OCI-LY1 (cell line): ENCODE results near the gene TGFBRAP1.

ENCODE experiments used
- H2AFZ ChIP-seq: fragments of 200-600 bp; sonication (generic), shearing (Covaris generic); 2 replicates; pipeline ENCODE4 v1.6.0; 2014; ENCODE audit warnings: antibody characterized with exemption, mild to moderate bottlenecking, low read length
- H3F3A ChIP-seq: fragments of 200-600 bp; sonication (generic), shearing (Covaris generic); 2 replicates; pipeline ENCODE4 v1.6.0; 2014; ENCODE audit warnings: mild to moderate bottlenecking, antibody characterized with exemption, low read length, moderate library complexity; ENCODE audit not compliant: insufficient read depth
- H3K27ac ChIP-seq: fragments of 200-600 bp; sonication (generic); 2 replicates; pipeline ENCODE4 v1.5.1; 2014; ENCODE audit warnings: low read length, mixed run types, mild to moderate bottlenecking, low read depth; ENCODE audit not compliant: poor library complexity, severe bottlenecking
- H3K27me3 ChIP-seq: fragments of 200-600 bp; sonication (generic); 2 replicates; pipeline ENCODE4 v1.6.0; 2014; ENCODE audit warnings: antibody characterized with exemption, mild to moderate bottlenecking, low read length, moderate library complexity; ENCODE audit not compliant: insufficient read depth
- H3K36me3 ChIP-seq: fragments of 200-600 bp; sonication (generic); 2 replicates; pipeline ENCODE4 v1.6.1; 2014; ENCODE audit warnings: mild to moderate bottlenecking, antibody characterized with exemption, low read length, moderate library complexity, mixed read lengths; ENCODE audit not compliant: insufficient read depth
- H3K4me1 ChIP-seq: fragments of 200-600 bp; sonication (generic); 2 replicates; pipeline ENCODE4 v1.5.1; 2014; ENCODE audit warnings: mild to moderate bottlenecking, low read length, moderate library complexity; ENCODE audit not compliant: insufficient read depth, severe bottlenecking
- H3K4me2 ChIP-seq: fragments of 200-600 bp; sonication (generic), shearing (Covaris generic); 2 replicates; pipeline ENCODE4 v1.6.1; 2014; ENCODE audit warnings: low read length
- H3K4me3 ChIP-seq: fragments of 200-600 bp; sonication (generic); 2 replicates; pipeline ENCODE4 v1.5.1; 2014; ENCODE audit warnings: low read length, low read depth, mild to moderate bottlenecking, mixed read lengths; ENCODE audit not compliant: poor library complexity, severe bottlenecking
- H3K79me2 ChIP-seq: fragments of 200-600 bp; shearing (Covaris generic); 2 replicates; pipeline ENCODE4 v1.6.1; 2016; ENCODE audit warnings: mixed run types, low read length, mixed read lengths; ENCODE audit not compliant: insufficient read depth
- H3K9ac ChIP-seq: fragments of 200-600 bp; sonication (generic), shearing (Covaris generic); 2 replicates; pipeline ENCODE4 v1.6.1; 2014; ENCODE audit warnings: mild to moderate bottlenecking, low read length, mixed read lengths
- H3K9me2 ChIP-seq: fragments of 200-600 bp; sonication (generic), shearing (Covaris generic); 2 replicates; pipeline ENCODE4 v1.6.1; 2014; ENCODE audit warnings: low read depth, mild to moderate bottlenecking, low read length, mixed read lengths
- H3K9me3 ChIP-seq: fragments of 200-600 bp; shearing (Covaris generic); 2 replicates; pipeline ENCODE4 v1.6.1; 2014; ENCODE audit warnings: low read length, mixed read lengths
- H4K20me1 ChIP-seq: fragments of 200-600 bp; sonication (generic), shearing (Covaris generic); 2 replicates; pipeline ENCODE4 v1.6.0; 2016; ENCODE audit warnings: mild to moderate bottlenecking, low read length; ENCODE audit not compliant: insufficient read depth
- EZH2 ChIP-seq: fragments of 200-600 bp; sonication (generic), shearing (Covaris generic); IDR thresholded peaks from 2 replicates; pipeline ENCODE4 v1.8.0; 2017; ENCODE audit warnings: borderline replicate concordance, mixed run types, mild to moderate bottlenecking, antibody characterized with exemption, low read length, moderate library complexity, mixed read lengths
- TF ChIP-seq, protein P1 (sequence below): fragments of 200-600 bp; sonication (generic), shearing (Covaris generic); IDR thresholded peaks from 2 replicates; pipeline ENCODE4 v1.5.1; 2017; ENCODE audit warnings: mild to moderate bottlenecking, antibody characterized with exemption, low read length, moderate library complexity, mixed read lengths

The TGFBRAP1 gene

DNA sequence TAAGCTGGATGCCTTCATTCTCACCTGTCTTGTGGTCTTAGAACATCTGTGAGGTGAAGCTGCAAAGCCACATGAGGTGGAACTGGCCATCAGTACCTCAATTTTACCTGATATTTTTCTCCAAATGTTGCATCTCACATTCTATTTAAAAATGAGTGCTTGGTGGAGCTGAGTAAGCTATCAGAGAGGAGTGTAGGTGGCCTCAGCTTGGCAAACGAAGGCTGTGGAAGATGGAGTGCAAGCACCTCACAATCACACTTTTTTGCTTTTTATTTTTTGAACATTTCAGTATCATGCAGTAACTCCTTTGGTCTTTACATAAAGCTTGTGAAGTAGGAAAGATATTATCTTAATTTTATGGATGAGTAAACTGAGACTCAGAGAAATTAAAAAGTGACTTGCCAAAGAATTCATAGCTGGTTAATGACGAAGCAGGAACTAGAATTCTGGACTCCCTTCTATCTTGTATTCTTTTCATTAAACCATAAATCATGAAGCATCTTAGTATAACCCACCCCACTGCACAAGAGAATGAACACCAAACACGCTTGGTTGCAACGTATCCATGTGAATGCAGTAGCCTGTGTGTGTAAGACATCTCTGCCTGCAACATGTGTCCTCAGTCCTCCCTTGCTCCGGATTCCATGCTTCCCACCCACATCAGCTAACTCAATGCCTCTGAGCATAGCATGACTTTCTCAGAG is 35.1 kb upstream of the TGFBRAP1 start:
- Histone ChIP-seq H3K9me3 (no peaks in the 10 kb centered on the region), H2AFZ (no peak overlapping the region), H3K9ac (no peak overlapping the region), H3K4me2 (no peak overlapping the region), H3K4me1 (no peaks in the 10 kb centered on the region), H4K20me1 (no peaks in the 10 kb centered on the region), H3K27me3 (no peaks in the 10 kb centered on the region), H3K27ac (no peak overlapping the region), H3K9me2 (no peaks in the 10 kb centered on the region), H3K36me3 (peaks cover 2% of the 10 kb centered on the region; the same call in 1 of the 2 replicates), H3K79me2 (no peaks in the 10 kb centered on the region), H3K4me3 (no peak overlapping the region), H3F3A (no peaks in the 10 kb centered on the region)
- TF ChIP-seq EZH2 = no peak
- TF ChIP-seq, protein P1, sequence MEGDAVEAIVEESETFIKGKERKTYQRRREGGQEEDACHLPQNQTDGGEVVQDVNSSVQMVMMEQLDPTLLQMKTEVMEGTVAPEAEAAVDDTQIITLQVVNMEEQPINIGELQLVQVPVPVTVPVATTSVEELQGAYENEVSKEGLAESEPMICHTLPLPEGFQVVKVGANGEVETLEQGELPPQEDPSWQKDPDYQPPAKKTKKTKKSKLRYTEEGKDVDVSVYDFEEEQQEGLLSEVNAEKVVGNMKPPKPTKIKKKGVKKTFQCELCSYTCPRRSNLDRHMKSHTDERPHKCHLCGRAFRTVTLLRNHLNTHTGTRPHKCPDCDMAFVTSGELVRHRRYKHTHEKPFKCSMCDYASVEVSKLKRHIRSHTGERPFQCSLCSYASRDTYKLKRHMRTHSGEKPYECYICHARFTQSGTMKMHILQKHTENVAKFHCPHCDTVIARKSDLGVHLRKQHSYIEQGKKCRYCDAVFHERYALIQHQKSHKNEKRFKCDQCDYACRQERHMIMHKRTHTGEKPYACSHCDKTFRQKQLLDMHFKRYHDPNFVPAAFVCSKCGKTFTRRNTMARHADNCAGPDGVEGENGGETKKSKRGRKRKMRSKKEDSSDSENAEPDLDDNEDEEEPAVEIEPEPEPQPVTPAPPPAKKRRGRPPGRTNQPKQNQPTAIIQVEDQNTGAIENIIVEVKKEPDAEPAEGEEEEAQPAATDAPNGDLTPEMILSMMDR = no peak

DNA sequence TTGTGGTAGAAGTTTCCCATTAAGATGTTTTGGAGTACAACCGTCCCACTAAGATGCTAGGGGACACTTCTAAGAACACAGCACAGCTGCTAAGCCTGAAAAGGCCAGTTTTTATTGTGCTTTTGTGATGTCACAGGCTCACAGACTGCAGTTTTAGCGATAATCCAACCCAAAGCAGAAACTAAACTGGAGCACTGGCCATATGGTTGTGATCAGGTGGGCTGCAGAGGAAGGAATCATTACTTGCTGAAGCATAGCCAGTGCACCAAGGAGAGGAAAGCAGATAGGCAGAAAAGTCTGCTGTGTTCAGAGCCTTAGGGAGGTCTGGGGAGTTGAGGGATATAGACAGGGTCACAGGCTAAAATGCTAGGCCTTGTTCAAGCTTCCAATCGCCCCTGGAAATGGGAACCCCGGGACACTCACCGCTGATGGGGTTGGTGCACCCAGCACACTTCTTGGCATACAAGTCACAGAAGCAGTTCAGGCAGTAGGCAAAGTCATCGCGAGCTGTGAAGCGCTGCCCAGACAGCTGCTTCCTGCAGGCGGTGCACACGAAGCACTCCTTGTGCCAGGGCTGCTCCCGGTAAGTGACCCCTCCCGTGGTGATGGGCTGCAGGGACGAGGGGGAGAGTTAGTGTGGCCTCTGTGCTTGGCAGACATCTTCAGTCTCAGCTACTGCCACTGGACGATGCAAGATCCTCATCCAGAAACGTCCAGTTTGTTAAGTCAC is 33.5 kb upstream of the TGFBRAP1 start:
- no peak overlapping the region for H3K4me2 ChIP-seq
- no peak overlapping the region for H3K4me3 ChIP-seq
- no peak overlapping the region for H3K27ac ChIP-seq

DNA sequence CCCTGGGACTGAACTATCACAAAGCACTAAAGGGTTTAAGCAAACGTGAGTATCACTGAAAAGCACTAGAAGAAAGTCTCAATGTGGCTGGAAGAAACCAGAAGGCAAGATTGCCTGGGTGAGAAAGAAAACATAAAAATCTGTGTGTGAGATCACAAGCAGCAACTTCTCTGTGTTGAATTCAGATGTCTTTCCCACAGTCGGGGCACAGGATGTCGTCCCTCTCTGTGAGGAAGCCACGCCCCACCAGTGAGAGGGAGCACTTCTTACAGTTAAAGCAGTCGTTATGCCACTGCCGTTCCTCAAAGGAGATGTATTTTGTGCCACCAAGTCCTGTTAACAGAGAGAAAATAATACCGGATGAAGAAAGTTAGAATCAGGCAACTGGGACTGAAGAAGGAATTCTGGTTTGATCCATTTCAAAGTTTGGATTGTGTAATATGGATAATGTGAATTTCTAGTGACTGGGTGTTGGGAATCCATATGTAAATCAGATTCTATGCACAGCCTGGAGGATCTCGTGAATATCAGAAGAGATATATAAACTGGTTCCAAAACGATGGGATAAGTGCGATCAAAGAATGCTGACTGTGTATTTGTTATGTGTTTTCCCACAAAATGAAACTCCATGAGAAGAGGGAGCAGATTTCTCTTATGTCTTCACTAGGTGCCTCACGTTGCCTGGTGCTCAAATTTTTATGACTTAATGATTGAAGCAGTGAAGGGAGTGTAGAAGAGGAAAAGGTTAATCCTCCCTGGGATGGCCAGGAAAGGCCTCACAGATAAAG is 31.8 kb upstream of the TGFBRAP1 start:
- H3K27ac ChIP-seq = no peak overlapping the region
- no peaks in the 10 kb centered on the region for H3K79me2 ChIP-seq
- H3K36me3 ChIP-seq = peaks cover 19% of the 10 kb centered on the region; the same call in 1 of the 2 replicates
- no peaks in the 10 kb centered on the region for H3K9me2 ChIP-seq
- no peaks in the 10 kb centered on the region for H3K9me3 ChIP-seq
- no peaks in the 10 kb centered on the region for H4K20me1 ChIP-seq
- no peak overlapping the region for H3K9ac ChIP-seq
- no peak overlapping the region for H3K4me3 ChIP-seq
- no peak overlapping the region for H2AFZ ChIP-seq
- H3K27me3 ChIP-seq = no peaks in the 10 kb centered on the region
- TF ChIP-seq, protein P1 = no peak
- TF ChIP-seq EZH2 = no peak
- H3F3A ChIP-seq = no peaks in the 10 kb centered on the region
- H3K4me2 ChIP-seq = no peak overlapping the region
- H3K4me1 ChIP-seq = no peaks in the 10 kb centered on the region

More for the DNA sequence above, 33.5 kb upstream of the TGFBRAP1 start:
- Histone ChIP-seq H4K20me1 (no peaks in the 10 kb centered on the region), H3K4me1 (no peaks in the 10 kb centered on the region), H3K9me2 (no peaks in the 10 kb centered on the region), H3K9ac (no peak overlapping the region), H3K9me3 (no peaks in the 10 kb centered on the region), H3K27me3 (no peaks in the 10 kb centered on the region), H3K79me2 (no peaks in the 10 kb centered on the region), H2AFZ (no peak overlapping the region), H3F3A (no peaks in the 10 kb centered on the region), H3K36me3 (peaks cover 7% of the 10 kb centered on the region; the same call in 1 of the 2 replicates)
- TF ChIP-seq EZH2 = no peak
- TF ChIP-seq, protein P1 = no peak
